Effector memory CD4-positive, alpha-beta T cell (primary cell): Measurements from ENCODE around the gene CXCL12.

Experiments
- DNase-seq, 3 donors: peaks; one replicate each; pipeline ENCODE4 v3.0.0-alpha.2; 2020
- H3K27ac ChIP-seq: 2 replicates; pipeline ENCODE4 v1.7.0; 2013; ENCODE audit warnings: mild to moderate bottlenecking, low read length, moderate library complexity; ENCODE audit not compliant: insufficient read depth, poor library complexity, severe bottlenecking
- H3K27me3 ChIP-seq: replicated peaks from 2 replicates; pipeline ENCODE4 v1.7.0; 2013; ENCODE audit warnings: mild to moderate bottlenecking, low read length; ENCODE audit not compliant: insufficient read depth, control insufficient read depth, poor library complexity, severe bottlenecking
- H3K36me3 ChIP-seq: 2 replicates; pipeline ENCODE4 v1.7.0; 2013; ENCODE audit warnings: mild to moderate bottlenecking, low read length, moderate library complexity; ENCODE audit not compliant: control insufficient read depth, insufficient read depth
- H3K4me1 ChIP-seq: 2 replicates; pipeline ENCODE4 v1.7.0; 2013; ENCODE audit warnings: low read length, mild to moderate bottlenecking; ENCODE audit not compliant: control insufficient read depth, insufficient read depth, poor library complexity, severe bottlenecking
- H3K4me3 ChIP-seq: 2 replicates; pipeline ENCODE4 v1.7.0; 2013; ENCODE audit warnings: low read length, low read depth, mild to moderate bottlenecking; ENCODE audit not compliant: insufficient read depth, poor library complexity, severe bottlenecking
- H3K9me3 ChIP-seq: 2 replicates; pipeline ENCODE4 v1.7.0; 2013; ENCODE audit warnings: mild to moderate bottlenecking, low read length, moderate library complexity; ENCODE audit not compliant: control insufficient read depth

CXCL12 gene

GRCh38 chr10:44402465-44403195 is 17.7 kb upstream of the CXCL12 start:
- DNase-seq = no peak
- Histone ChIP-seq H3K4me3 (no peak overlapping the region), H3K27ac (no peak overlapping the region), H3K36me3 (no peaks in the 10 kb centered on the region), H3K9me3 (no peaks in the 10 kb centered on the region), H3K27me3 (no peaks in the 10 kb centered on the region), H3K4me1 (no peaks in the 10 kb centered on the region)

GRCh38 chr10:44400541-44400940 is 15.6 kb upstream of the CXCL12 start:
- DNase-seq = no peak
- H3K4me1 ChIP-seq = no peaks in the 10 kb centered on the region
- no peak overlapping the region for H3K27ac ChIP-seq
- no peaks in the 10 kb centered on the region for H3K27me3 ChIP-seq
- H3K4me3 ChIP-seq = no peak overlapping the region
- no peaks in the 10 kb centered on the region for H3K36me3 ChIP-seq
- H3K9me3 ChIP-seq = no peaks in the 10 kb centered on the region

- H3K9me3 ChIP-seq = no peaks in the 10 kb centered on the region
- H3K27me3 ChIP-seq = no peaks in the 10 kb centered on the region
- H3K27ac ChIP-seq = no peak overlapping the region
- no peak overlapping the region for H3K4me3 ChIP-seq
- no peaks in the 10 kb centered on the region for H3K36me3 ChIP-seq
- no peaks in the 10 kb centered on the region for H3K4me1 ChIP-seq
- no peak for DNase-seq
Observed at GRCh38 chr10:44399659-44400451, 15.0 kb upstream of the CXCL12 start.

GRCh38 chr10:44398747-44399658 is 14.1 kb upstream of the CXCL12 start:
- H3K9me3 ChIP-seq = no peaks in the 10 kb centered on the region
- H3K4me3 ChIP-seq = no peak overlapping the region
- no peak for DNase-seq
- H3K36me3 ChIP-seq = no peaks in the 10 kb centered on the region
- H3K27ac ChIP-seq = no peak overlapping the region
- no peaks in the 10 kb centered on the region for H3K27me3 ChIP-seq
- H3K4me1 ChIP-seq = no peaks in the 10 kb centered on the region

GRCh38 chr10:44398271-44398670 is 13.4 kb upstream of the CXCL12 start:
- H3K4me3 ChIP-seq = no peak overlapping the region
- no peak for DNase-seq
- no peaks in the 10 kb centered on the region for H3K9me3 ChIP-seq
- H3K4me1 ChIP-seq = no peaks in the 10 kb centered on the region
- H3K36me3 ChIP-seq = no peaks in the 10 kb centered on the region
- no peaks in the 10 kb centered on the region for H3K27me3 ChIP-seq
- no peak overlapping the region for H3K27ac ChIP-seq

GRCh38 chr10:44397476-44398225 is 12.8 kb upstream of the CXCL12 start:
- Histone ChIP-seq H3K4me1 (no peaks in the 10 kb centered on the region), H3K27ac (no peak overlapping the region), H3K4me3 (no peak overlapping the region), H3K27me3 (no peaks in the 10 kb centered on the region), H3K9me3 (no peaks in the 10 kb centered on the region), H3K36me3 (no peaks in the 10 kb centered on the region)
- no peak for DNase-seq

GRCh38 chr10:44396671-44397191 is 11.8 kb upstream of the CXCL12 start:
- no peaks in the 10 kb centered on the region for H3K27me3 ChIP-seq

GRCh38 chr10:44395902-44396670 is 11.2 kb upstream of the CXCL12 start:
- H3K4me1 ChIP-seq = no peaks in the 10 kb centered on the region
- H3K36me3 ChIP-seq = no peaks in the 10 kb centered on the region
- no peak overlapping the region for H3K4me3 ChIP-seq
- H3K27me3 ChIP-seq = no peaks in the 10 kb centered on the region
- DNase-seq = no peak
- no peak overlapping the region for H3K27ac ChIP-seq
- H3K9me3 ChIP-seq = no peaks in the 10 kb centered on the region

More at GRCh38 chr10:44396671-44397191, 11.8 kb upstream of the CXCL12 start:
- Histone ChIP-seq H3K4me3 (no peak overlapping the region), H3K9me3 (no peaks in the 10 kb centered on the region), H3K36me3 (no peaks in the 10 kb centered on the region), H3K4me1 (no peaks in the 10 kb centered on the region), H3K27ac (no peak overlapping the region)
- no peak for DNase-seq

GRCh38 chr10:44395396-44395795 is 10.5 kb upstream of the CXCL12 start:
- Histone ChIP-seq H3K4me3 (no peak overlapping the region), H3K4me1 (no peaks in the 10 kb centered on the region), H3K27me3 (no peaks in the 10 kb centered on the region)

More at GRCh38 chr10:44395396-44395795, 10.5 kb upstream of the CXCL12 start:
- Histone ChIP-seq H3K27ac (no peak overlapping the region), H3K36me3 (no peaks in the 10 kb centered on the region), H3K9me3 (no peaks in the 10 kb centered on the region)
- no peak for DNase-seq
